Pancreas (tissue), 10 donors: ENCODE results near the gene ELAVL2. TPM values are rescaled to one million over a fixed set of nuclear protein-coding genes. Genes with fewer than 3 reads are reported as not detected.

ENCODE experiments used
- ATAC-seq, 4 donors: fragments of 200-7000 bp; cut with Tn5 transposase; one replicate each; pipeline versions ENCODE4 v1.8.0 to v1.9.1; 2020; ENCODE audit warnings: mild to moderate bottlenecking in 4 of 4, moderate library complexity in 4 of 4
- DNase-seq, 6 donors: peaks; one replicate each; pipeline ENCODE4 v3.0.0-alpha.2; 2020
- FAIRE-seq: peaks from 2 replicates; lab custom pipeline; 2012; peaks lifted over from hg19 to GRCh38; lab: Jason Lieb, UNC
- H3K27ac ChIP-seq, 4 donors: fragments of 200-600 bp; sonication (generic); 1 replicate in 3 of 4; 2 replicates in 1 of 4; pipeline versions ENCODE4 v1.5.0 to v1.8.0; 2020
- H3K27me3 ChIP-seq, 4 donors: fragments of 200-600 bp; one replicate each; pipeline ENCODE4 v1.8.0; 2021
- H3K36me3 ChIP-seq, 3 donors: fragments of 200-600 bp; sonication (generic) in 1 of 3; one replicate each; pipeline versions ENCODE4 v1.5.0 to v1.8.0; 2020 to 2021
- H3K4me1 ChIP-seq, 3 donors: fragments of 200-600 bp; one replicate each; pipeline ENCODE4 v1.8.0; 2021
- H3K4me3 ChIP-seq, 4 donors: fragments of 200-600 bp; sonication (generic) in 2 of 4; one replicate each; pipeline versions ENCODE4 v1.5.0 to v1.8.0; 2020 to 2021
- H3K9me3 ChIP-seq, 4 donors: fragments of 200-600 bp; one replicate each; pipeline ENCODE4 v1.8.0; 2021
- CTCF ChIP-seq, 4 donors: fragments of 200-600 bp; sonication (generic) in 3 of 4; IDR thresholded peaks; one replicate each; pipeline versions ENCODE4 v1.5.0 to v1.8.0; 2021; ENCODE audit warnings: antibody characterized with exemption in 4 of 4
- WGBS, 2 donors: extraction: QIAGEN DNeasy Blood & Tissue Kit; methylation state at CpG; one replicate each; pipeline ENCODE4 v1.1.7; 2013; 5-methylcytosine and 5-hydroxymethylcytosine counted together
- intact Hi-C, 3 donors: fragments of 100-400 bp; cut with DNase I; formaldehyde crosslinking; loops; one replicate each; pipeline versions ENCODE4 v1.11.1 to v1.14.2; 2022
- polyA plus RNA-seq, 2 donors: library from polyadenylated mRNA; stranded (reverse); fragments of 200-250 nt; gene quantifications; one replicate each; pipeline ENCODE4 v1.2.3, GENCODE V29; 2013
- total RNA-seq, 6 donors: library from RNA; stranded (reverse); fragmentation: NEBNext Ultra II Directional in 4 of 6; extraction: Animal tissue kit (Norgen Biotek cat#: 25700) in 4 of 6; gene quantifications; one replicate each; pipeline versions ENCODE4 v1.2.1 to v1.2.4, GENCODE V29; 2021 to 2023
- donor health status: healthy with polysubstance abuse.
- donor health status: DM: no; HTN: no; CAD: no; lungs with moderate emphysema.
- donor health status: DM: no; HTN: no; CAD: no.
- donor health status: control.
- donor health status: control.
- donor health status: Bipolar disorder and iron deficiency.
- donor health status: DM: yes; HTN: yes; CAD: no.
- donor health status: DM: no; HTN: no; CAD: no.
- donor health status: DM: no; HTN: no; CAD: no.
- donor health status: DM: yes; HTN: yes; CAD: no.

ELAVL2 gene
- total and polyA plus RNA-seq, 8 donors, result 0.02 to 0.19 (median 0.12) TPM; not detected in 5

DNA sequence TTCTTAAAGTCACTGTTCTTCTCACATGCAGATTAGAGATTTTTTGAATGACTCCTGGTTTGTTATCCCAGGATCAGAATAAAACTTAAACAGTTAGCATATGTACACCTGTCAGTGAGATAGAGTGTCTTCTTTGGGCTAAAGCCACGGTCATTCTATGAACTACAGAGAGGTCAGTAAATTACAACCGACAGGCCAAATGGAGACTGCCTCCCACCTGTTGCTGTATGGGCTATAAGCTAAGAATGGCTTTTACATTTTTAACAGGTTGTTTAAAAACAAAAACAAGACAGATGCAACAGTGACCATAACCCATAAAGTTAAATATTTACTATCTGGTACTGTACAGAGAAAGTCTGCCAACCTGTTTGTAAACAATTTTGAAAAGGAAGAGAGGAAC, 125.7 kb downstream of the ELAVL2 start:
- no peak for FAIRE-seq
- Histone ChIP-seq H3K36me3 (no peaks in the 10 kb centered on the region), H3K4me3 (no peak overlapping the region), H3K27me3 (no peaks in the 10 kb centered on the region), H3K27ac (no peak overlapping the region), H3K4me1 (no peaks in the 10 kb centered on the region), H3K9me3 (no peaks in the 10 kb centered on the region)
- intact Hi-C loops, result no loop called here
- TF ChIP-seq CTCF (IDR thresholded peaks at IDR 0.05), result no peak
- no peak for ATAC-seq
- WGBS, 2 donors, result 37 to 46% methylated on average over 2 of the region's 2 CpGs
- DNase-seq, result no peak

DNA sequence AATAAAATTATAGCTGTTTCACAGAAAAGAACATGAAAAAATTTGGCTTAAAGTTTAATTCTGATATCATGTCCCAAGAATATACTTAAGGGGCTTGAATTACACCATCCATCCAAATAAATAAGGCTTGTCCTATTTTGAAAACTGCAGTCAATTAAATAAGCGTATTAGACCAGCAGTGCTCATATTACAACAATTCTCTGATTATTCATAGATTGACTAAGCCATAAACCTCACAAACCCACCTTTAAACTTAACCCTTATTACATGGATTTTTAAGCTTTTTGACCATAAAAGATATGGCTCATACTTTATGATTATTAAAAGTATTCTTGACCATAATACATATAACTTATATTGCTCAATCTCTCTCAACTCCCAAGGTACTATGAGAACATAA, 127.9 kb downstream of the ELAVL2 start:
- H3K4me1 ChIP-seq, result no peaks in the 10 kb centered on the region
- ATAC-seq, result no peak

GRCh38 chr9:23695572-23695971, 130.5 kb downstream of the ELAVL2 start:
- FAIRE-seq (no peak), DNase-seq (no peak), ATAC-seq (no peak)
- Histone ChIP-seq H3K9me3 (no peaks in the 10 kb centered on the region), H3K36me3 (no peaks in the 10 kb centered on the region), H3K27ac (no peak overlapping the region), H3K4me3 (no peak overlapping the region), H3K4me1 (no peaks in the 10 kb centered on the region), H3K27me3 (no peaks in the 10 kb centered on the region)
- WGBS, 2 donors, result 57 to 70% methylated on average over 5 of the region's 5 CpGs
- intact Hi-C loops, result no loop called here
- TF ChIP-seq CTCF (IDR thresholded peaks at IDR 0.05), result no peak

More for the DNA sequence above, 127.9 kb downstream of the ELAVL2 start:
- FAIRE-seq (no peak), DNase-seq (no peak)
- no peak overlapping the region for H3K4me3 ChIP-seq
- H3K27me3 ChIP-seq, result no peaks in the 10 kb centered on the region
- 61 to 66% methylated on average over 1 of the region's 1 CpG for WGBS, 2 donors
- intact Hi-C loops, result no loop called here
- no peaks in the 10 kb centered on the region for H3K9me3 ChIP-seq
- TF ChIP-seq CTCF (IDR thresholded peaks at IDR 0.05), result no peak
- H3K36me3 ChIP-seq, result no peaks in the 10 kb centered on the region
- H3K27ac ChIP-seq, result no peak overlapping the region

DNA sequence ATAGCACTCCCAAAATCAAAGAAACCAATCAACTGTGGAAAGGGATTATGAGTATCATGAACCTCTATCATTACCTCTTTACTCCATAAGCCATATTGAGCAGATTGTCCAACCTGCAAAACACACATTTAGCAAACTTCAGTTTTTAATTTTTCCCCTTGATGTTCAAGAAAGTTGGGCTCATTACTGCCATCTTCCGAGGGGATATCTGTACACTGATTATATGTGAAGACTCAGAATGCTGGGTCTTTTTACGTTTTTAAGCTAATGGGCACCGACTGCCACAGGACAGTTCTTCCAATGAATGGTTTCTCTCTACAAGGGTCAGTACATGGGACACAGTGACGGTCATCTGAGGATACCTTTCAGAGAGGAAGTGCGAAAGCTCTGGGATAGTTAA, 132.7 kb downstream of the ELAVL2 start:
- H3K9me3 ChIP-seq, result no peaks in the 10 kb centered on the region
- ATAC-seq, result no peak
- H3K4me3 ChIP-seq, result no peak overlapping the region
- no peaks in the 10 kb centered on the region for H3K27me3 ChIP-seq
- DNase-seq, result no peak
- no peaks in the 10 kb centered on the region for H3K36me3 ChIP-seq
- intact Hi-C loops, result no loop called here
- no peak for TF ChIP-seq CTCF (IDR thresholded peaks at IDR 0.05)
- 62 to 78% methylated on average over 5 of the region's 5 CpGs for WGBS, 2 donors
- no peaks in the 10 kb centered on the region for H3K4me1 ChIP-seq
- no peak overlapping the region for H3K27ac ChIP-seq
- FAIRE-seq, result no peak

- no peak for FAIRE-seq
- Histone ChIP-seq H3K27ac (no peak overlapping the region), H3K27me3 (no peaks in the 10 kb centered on the region), H3K9me3 (no peaks in the 10 kb centered on the region), H3K4me3 (no peak overlapping the region), H3K36me3 (no peaks in the 10 kb centered on the region), H3K4me1 (no peaks in the 10 kb centered on the region)
- no peak for TF ChIP-seq CTCF (IDR thresholded peaks at IDR 0.05)
- ATAC-seq, result no peak
- intact Hi-C loops, result loop anchor here in 1 of 3 donors (2.0 kb wide), 1 partner anchor 16 kb away; no protein-coding TSS in a partner anchor
- no peak for DNase-seq
- WGBS, 2 donors, result 57 to 76% methylated on average over 1 of the region's 1 CpG
These were observed 139.1 kb downstream of the ELAVL2 start for GRCh38 chr9:23686896-23687295.
